Cardiac fibroblast (primary cell): ENCODE data around the gene C1orf87.
A peak's percentile ranks its signal among the peaks of the same experiment; 100 is the strongest.

Source experiments
- DNase-seq, 2 donors: peaks; one replicate each; pipeline versions ENCODE4 v3.0.0 to v3.0.0-alpha.2; 2010; ENCODE audit warnings: low read depth in 2 of 2
- H3K4me3 ChIP-seq, 2 donors: replicated peaks in 1 of 2; 1 replicate in 1 of 2; 2 replicates in 1 of 2; pipeline ENCODE4 v1.5.1; 2011; ENCODE audit warnings: low read depth in 2 of 2, low read length in 2 of 2, mild to moderate bottlenecking in 2 of 2, moderate library complexity in 1 of 2
- CTCF ChIP-seq: IDR thresholded peaks from one replicate; pipeline ENCODE4 v1.5.1; 2011; ENCODE audit warnings: low read depth, mild to moderate bottlenecking, low read length, inconsistent platforms

C1orf87 gene

GRCh38 chr1:60066001-60066400 lies 7.6 kb downstream of the C1orf87 start:
- no peak for TF ChIP-seq CTCF
- peak in 1 of 2 donors; percentile 59 for DNase-seq
- H3K4me3 ChIP-seq, result no peak overlapping the region

- no peak for DNase-seq
- TF ChIP-seq CTCF, result no peak
- H3K4me3 ChIP-seq, result no peak overlapping the region
These were observed 8.4 kb downstream of the C1orf87 start for GRCh38 chr1:60065199-60065598.

GRCh38 chr1:60063561-60063960 lies 10.0 kb downstream of the C1orf87 start:
- DNase-seq, result no peak
- no peak overlapping the region for H3K4me3 ChIP-seq
- no peak for TF ChIP-seq CTCF

GRCh38 chr1:60059468-60059867 lies 14.1 kb downstream of the C1orf87 start:
- TF ChIP-seq CTCF, result no peak
- no peak for DNase-seq
- H3K4me3 ChIP-seq, result no peak overlapping the region

DNA sequence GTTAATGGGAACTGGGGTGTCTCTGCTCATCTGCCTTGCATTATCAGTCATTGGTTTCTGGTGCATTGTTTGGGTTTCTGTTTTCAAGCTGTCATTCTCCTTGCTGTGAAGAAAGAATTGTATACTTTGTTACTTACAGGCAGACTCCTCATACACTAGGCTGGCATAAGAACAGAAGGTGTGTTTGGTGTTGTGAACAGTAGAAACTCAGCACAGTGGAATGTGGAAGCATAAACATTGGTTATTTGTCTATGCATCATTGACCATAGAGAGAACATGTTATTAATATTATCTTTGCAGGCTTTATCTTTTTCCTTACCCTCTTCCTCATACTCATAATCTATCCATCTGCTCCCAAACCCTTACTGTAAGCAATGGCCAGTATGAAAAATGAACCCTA lies 18.2 kb downstream of the C1orf87 start:
- H3K4me3 ChIP-seq, result no peak overlapping the region
- no peak for DNase-seq
- TF ChIP-seq CTCF, result no peak

GRCh38 chr1:60054374-60054773 lies 19.2 kb downstream of the C1orf87 start:
- no peak overlapping the region for H3K4me3 ChIP-seq
- no peak for DNase-seq
- no peak for TF ChIP-seq CTCF

DNA sequence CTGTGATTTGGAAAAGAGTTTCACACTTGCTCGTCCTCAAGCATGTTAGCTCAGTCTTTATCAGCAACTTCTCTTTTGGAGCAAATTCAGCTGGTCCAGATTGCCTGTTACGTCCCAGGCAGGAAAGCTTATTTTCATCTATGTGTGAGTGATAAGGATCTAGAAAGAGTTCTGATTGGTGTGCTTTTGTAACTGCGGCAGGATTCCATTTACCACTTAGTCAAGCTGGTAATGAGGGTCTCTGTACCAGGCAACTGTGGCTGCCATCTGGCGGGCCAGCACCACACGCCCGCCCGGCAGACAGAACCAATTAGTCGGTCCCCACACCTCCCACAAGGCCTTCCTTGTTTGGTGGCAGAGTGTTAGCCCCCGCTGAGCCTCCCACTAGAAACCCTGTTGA lies 21.0 kb downstream of the C1orf87 start:
- TF ChIP-seq CTCF, result no peak
- no peak for DNase-seq
- no peak overlapping the region for H3K4me3 ChIP-seq
